A673 (cell line): ENCODE data around the gene METTL24.

Source experiments
- CTCF ChIP-seq: fragments of 300-800, 200-600 bp; sonication (generic); conservative IDR thresholded peaks from 2 replicates; pipeline ENCODE4 v1.5.1; 2017; ENCODE audit warnings: low read depth, mild to moderate bottlenecking, antibody characterized with exemption, low read length, moderate library complexity, mixed read lengths
- EZH2 ChIP-seq: fragments of 200-600 bp; sonication (generic); IDR thresholded peaks from 2 replicates; pipeline ENCODE4 v1.6.1; 2017; ENCODE audit warnings: borderline replicate concordance, low read depth, mild to moderate bottlenecking, mixed read lengths, antibody characterized with exemption, low read length; ENCODE audit not compliant: poor library complexity, severe bottlenecking

GRCh38 chr6:110295451-110296165, 62.5 kb downstream of the METTL24 start:
- TF ChIP-seq CTCF, result no peak
- TF ChIP-seq EZH2, result no peak
